ENCODE data around the gene PIGU. TPM values are rescaled to one million over a fixed set of nuclear protein-coding genes. Genes with fewer than 3 reads are reported as not detected.

Gene PIGU
- total RNA-seq, 1 experiment from 2014 or later: 32.8 TPM

- no peak overlapping the region for H3K14ac ChIP-seq (ENCODE audit: insufficient read depth, low read length)
- no peak overlapping the region for H4K5ac ChIP-seq (ENCODE audit: insufficient read length, low read depth, low read length)
- no peaks in the 10 kb centered on the region for H3K79me2 ChIP-seq (ENCODE audit: insufficient read depth, low read length)
- H3K4me2 ChIP-seq (ENCODE audit: insufficient read depth, insufficient read length, low read length): no peak overlapping the region
- H3K27ac ChIP-seq (ENCODE audit: insufficient read length, low read depth, low read length): no peak overlapping the region
- no peak overlapping the region for H4K8ac ChIP-seq (replicated peaks; ENCODE audit: insufficient read length, low read depth, low read length)
- no peak overlapping the region for H2BK20ac ChIP-seq (ENCODE audit: low read depth, low read length, poor library complexity, severe bottlenecking)
- Mint-ChIP-seq H3K9me3 (no peaks in the 10 kb centered on the region), H3K4me3 (no peak overlapping the region), H3K36me3 (ENCODE audit: insufficient read depth in 1 of 3, low read depth in 3 of 3) (peaks cover 37 to 80% (median 50%) of the 10 kb centered on the region in 3 experiments; a peak in 6 of 7 replicates), H3K27me3 (ENCODE audit: low read depth) (no peaks in the 10 kb centered on the region; the same call in 1 of the 2 replicates), H3K27ac (no peak overlapping the region), H3K4me1 (no peaks in the 10 kb centered on the region)
- H2AK5ac ChIP-seq (ENCODE audit: insufficient read length, low read length): no peak overlapping the region
- no peaks in the 10 kb centered on the region for H3K9me3 ChIP-seq (ENCODE audit: control insufficient read depth, low read depth, low read length)
- H2BK5ac ChIP-seq (ENCODE audit: insufficient read length, low read length): no peak overlapping the region
- H3K79me1 ChIP-seq (ENCODE audit: insufficient read depth, low read depth, low read length, poor library complexity, severe bottlenecking): no peaks in the 10 kb centered on the region
- no peak overlapping the region for H3K23ac ChIP-seq (ENCODE audit: insufficient read length, low read depth, low read length)
- no peak overlapping the region for H3K4ac ChIP-seq (ENCODE audit: low read depth, low read length)
- no CpG with 5 or more reads among the region's 8 CpGs for WGBS (ENCODE audit: extremely low coverage, insufficient read length, low lambda C conversion rate)
- no peak overlapping the region for H2BK15ac ChIP-seq (ENCODE audit: low read depth, low read length)
- H2BK120ac ChIP-seq (ENCODE audit: low read depth, low read length, poor library complexity, severe bottlenecking): no peak overlapping the region
- H3K18ac ChIP-seq (ENCODE audit: insufficient read length, low read depth, low read length): no peak overlapping the region
- H4K91ac ChIP-seq (ENCODE audit: insufficient read length, low read depth, low read length): no peak overlapping the region
- no peak for TF ChIP-seq CTCF (conservative IDR thresholded peaks at IDR 0.05)
- H3K56ac ChIP-seq (ENCODE audit: insufficient read length, low read depth, low read length): no peak overlapping the region
- H3K4me1 ChIP-seq (ENCODE audit: insufficient read depth, low read length): no peaks in the 10 kb centered on the region
- no peaks in the 10 kb centered on the region for H3K23me2 ChIP-seq (ENCODE audit: insufficient read length, low read depth, low read length, poor library complexity, severe bottlenecking)
- no peak overlapping the region for H3K9ac ChIP-seq (ENCODE audit: extremely low read depth, insufficient read length, low read length)
- DNase-seq: no peak
- no peak overlapping the region for H3T11ph ChIP-seq (ENCODE audit: low read length)
- H4K20me1 ChIP-seq (ENCODE audit: control insufficient read depth, insufficient read depth, insufficient read length): no peaks in the 10 kb centered on the region
- no peak overlapping the region for H2AFZ ChIP-seq (ENCODE audit: low read length)
- no peak overlapping the region for H2BK12ac ChIP-seq (ENCODE audit: insufficient read length, low read depth, low read length)
- no peaks in the 10 kb centered on the region for H3K27me3 ChIP-seq (ENCODE audit: insufficient read depth, low read length)
Observed at GRCh38 chr20:34537651-34538050, 139.2 kb downstream of the PIGU start.
